NT2/D1 (cell line): ENCODE measurements around the gene MGAT5B.
A peak's percentile ranks its signal among the peaks of the same experiment; 100 is the strongest.

ENCODE experiments used
- DNase-seq: peaks from one replicate; pipeline ENCODE4 v3.0.0-alpha.2; 2011; ENCODE audit warnings: low read depth, low spot score
- H3K27me3 ChIP-seq: 2 replicates; pipeline ENCODE4 v1.6.0; 2011; ENCODE audit warnings: mild to moderate bottlenecking; ENCODE audit not compliant: insufficient read length, insufficient read depth
- H3K36me3 ChIP-seq: 2 replicates; pipeline ENCODE4 v1.6.1; 2011; ENCODE audit warnings: mild to moderate bottlenecking, low read length, mixed read lengths; ENCODE audit not compliant: insufficient read depth, insufficient read length
- H3K4me1 ChIP-seq: 2 replicates; pipeline ENCODE4 v1.5.1; 2011; ENCODE audit not compliant: insufficient read depth, insufficient read length
- H3K4me3 ChIP-seq: 2 replicates; pipeline ENCODE4 v1.5.1; 2011; ENCODE audit warnings: low read depth; ENCODE audit not compliant: insufficient read length
- H3K9ac ChIP-seq: 2 replicates; pipeline ENCODE4 v1.6.0; 2011; ENCODE audit warnings: low read depth; ENCODE audit not compliant: insufficient read length
- H3K9me3 ChIP-seq: 2 replicates; pipeline ENCODE4 v1.5.1; 2011; ENCODE audit warnings: mild to moderate bottlenecking, low read length; ENCODE audit not compliant: insufficient read depth
- SUZ12 ChIP-seq: IDR thresholded peaks from 2 replicates; pipeline ENCODE4 v1.6.1; 2011; ENCODE audit not compliant: insufficient read length, insufficient read depth; ENCODE audit errors: extremely low read depth
- YY1 ChIP-seq: IDR thresholded peaks from 2 replicates; pipeline ENCODE4 v1.6.1; 2011; ENCODE audit not compliant: insufficient read length, insufficient read depth
- ZNF274 ChIP-seq: IDR thresholded peaks from 2 replicates; pipeline ENCODE4 v1.6.1; 2011; ENCODE audit warnings: mild to moderate bottlenecking, low read depth, low read length

MGAT5B gene

DNA sequence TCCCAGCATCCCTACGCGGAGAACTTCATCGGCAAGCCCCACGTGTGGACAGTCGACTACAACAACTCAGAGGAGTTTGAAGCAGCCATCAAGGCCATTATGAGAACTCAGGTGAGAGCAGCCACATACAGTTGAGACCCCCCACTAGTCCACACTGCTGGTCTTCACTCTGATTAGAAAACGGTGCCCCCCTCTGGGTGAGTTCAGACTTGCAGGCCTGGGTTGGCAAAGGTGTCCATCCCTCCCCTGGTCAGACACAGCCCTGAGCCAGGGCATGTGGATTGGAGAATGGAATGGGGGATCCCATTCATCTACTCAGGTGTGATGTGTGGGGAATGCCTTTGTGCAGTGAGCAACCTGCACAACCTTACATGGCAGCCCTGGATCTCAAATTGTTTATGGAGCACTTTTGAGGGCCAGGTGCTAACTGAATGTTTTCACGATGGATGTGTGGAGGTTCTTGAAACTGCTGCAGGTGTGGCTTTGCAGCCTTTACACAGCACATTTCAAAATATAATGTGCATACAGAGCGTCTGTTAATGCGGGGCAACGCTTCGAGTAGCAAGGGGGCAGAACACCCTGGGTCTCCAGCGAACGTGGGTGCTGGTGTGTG lies 72.6 kb downstream of the MGAT5B start:
- Histone ChIP-seq H3K27me3 (no peaks in the 10 kb centered on the region), H3K4me1 (peaks cover 11% of the 10 kb centered on the region), H3K4me3 (no peak overlapping the region), H3K9ac (no peak overlapping the region), H3K36me3 (peaks cover 21% of the 10 kb centered on the region), H3K9me3 (no peaks in the 10 kb centered on the region)
- DNase-seq, result peak; percentile 18
- TF ChIP-seq YY1 (no peak), SUZ12 (no peak), ZNF274 (no peak)

DNA sequence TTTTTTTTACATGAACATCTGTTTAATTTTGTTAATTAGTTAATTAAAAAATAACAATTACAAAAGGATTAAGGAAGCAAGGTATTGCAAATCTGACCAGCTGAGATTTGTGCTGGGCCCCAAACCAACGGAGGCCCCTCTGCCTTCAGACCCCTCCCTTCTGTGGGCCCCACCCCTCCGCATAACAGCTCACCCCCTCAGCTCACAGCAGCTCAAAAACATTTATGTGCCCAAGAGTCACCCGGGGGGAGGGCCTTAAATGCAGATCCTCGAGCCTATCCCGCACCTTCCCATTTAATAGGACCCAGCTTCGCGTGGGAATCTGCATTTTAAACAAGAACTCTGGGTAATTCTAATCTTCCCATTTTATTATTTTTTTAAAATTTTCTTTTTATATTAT lies 75.0 kb downstream of the MGAT5B start:
- no peak overlapping the region for H3K9ac ChIP-seq
- H3K27me3 ChIP-seq, result no peaks in the 10 kb centered on the region
- DNase-seq, result no peak
- H3K9me3 ChIP-seq, result no peaks in the 10 kb centered on the region
- H3K4me3 ChIP-seq, result no peak overlapping the region
- peaks cover 24% of the 10 kb centered on the region for H3K36me3 ChIP-seq
- no peak for TF ChIP-seq ZNF274
- TF ChIP-seq SUZ12, result no peak
- no peak for TF ChIP-seq YY1
- H3K4me1 ChIP-seq, result peaks cover 14% of the 10 kb centered on the region

DNA sequence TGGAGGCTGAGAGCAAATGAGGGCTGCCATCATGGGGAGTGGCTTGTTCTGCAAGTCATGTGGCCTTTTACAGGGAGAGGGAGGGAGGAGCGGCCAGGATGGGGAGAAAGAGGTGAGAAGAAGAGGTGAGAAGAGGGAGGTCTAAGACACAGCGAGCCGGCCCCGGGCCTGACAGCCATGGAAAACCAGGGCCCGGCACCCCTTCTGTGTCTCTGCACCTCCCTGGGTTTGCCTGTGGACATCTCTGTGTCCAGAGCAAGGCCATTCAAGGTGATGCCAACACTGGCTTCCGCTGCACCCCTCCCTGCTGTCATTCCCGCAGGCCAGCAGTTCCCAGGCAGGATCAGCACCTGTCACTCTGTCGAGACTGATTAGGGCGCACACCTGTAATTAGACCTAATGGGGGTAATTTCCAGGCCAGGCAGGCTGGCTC lies 75.6 kb downstream of the MGAT5B start:
- H3K36me3 ChIP-seq, result peaks cover 23% of the 10 kb centered on the region
- TF ChIP-seq ZNF274, result no peak
- no peak for TF ChIP-seq YY1
- no peak for TF ChIP-seq SUZ12
- peaks cover 14% of the 10 kb centered on the region for H3K4me1 ChIP-seq
- DNase-seq, result no peak
- no peaks in the 10 kb centered on the region for H3K9me3 ChIP-seq
- no peak overlapping the region for H3K4me3 ChIP-seq
- H3K27me3 ChIP-seq, result no peaks in the 10 kb centered on the region
- H3K9ac ChIP-seq, result no peak overlapping the region

DNA sequence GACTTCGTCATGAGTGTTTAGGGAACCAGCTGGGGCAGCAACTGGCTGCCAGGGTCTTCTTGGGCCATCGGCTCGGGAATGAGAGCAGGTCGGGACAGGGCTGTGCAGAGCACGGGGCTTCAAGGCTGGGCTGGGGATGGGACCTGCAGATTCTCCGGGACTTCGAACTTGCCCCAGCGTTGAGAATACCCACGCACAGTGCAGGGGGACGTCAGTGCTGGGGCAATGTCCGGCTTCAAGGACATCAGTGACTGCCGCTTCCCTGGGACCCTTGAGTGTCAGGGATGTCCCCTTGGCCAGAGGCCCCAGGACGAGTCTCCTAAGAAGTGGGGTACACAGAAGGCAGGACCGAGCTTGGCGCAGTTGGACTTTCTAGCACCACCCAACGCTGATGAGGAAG lies 76.3 kb downstream of the MGAT5B start:
- H3K9me3 ChIP-seq, result no peaks in the 10 kb centered on the region
- H3K36me3 ChIP-seq, result peaks cover 27% of the 10 kb centered on the region
- no peak for DNase-seq
- TF ChIP-seq SUZ12, result no peak
- TF ChIP-seq YY1, result no peak
- no peak for TF ChIP-seq ZNF274
- H3K9ac ChIP-seq, result no peak overlapping the region
- no peak overlapping the region for H3K4me3 ChIP-seq
- H3K27me3 ChIP-seq, result no peaks in the 10 kb centered on the region
- peaks cover 14% of the 10 kb centered on the region for H3K4me1 ChIP-seq

DNA sequence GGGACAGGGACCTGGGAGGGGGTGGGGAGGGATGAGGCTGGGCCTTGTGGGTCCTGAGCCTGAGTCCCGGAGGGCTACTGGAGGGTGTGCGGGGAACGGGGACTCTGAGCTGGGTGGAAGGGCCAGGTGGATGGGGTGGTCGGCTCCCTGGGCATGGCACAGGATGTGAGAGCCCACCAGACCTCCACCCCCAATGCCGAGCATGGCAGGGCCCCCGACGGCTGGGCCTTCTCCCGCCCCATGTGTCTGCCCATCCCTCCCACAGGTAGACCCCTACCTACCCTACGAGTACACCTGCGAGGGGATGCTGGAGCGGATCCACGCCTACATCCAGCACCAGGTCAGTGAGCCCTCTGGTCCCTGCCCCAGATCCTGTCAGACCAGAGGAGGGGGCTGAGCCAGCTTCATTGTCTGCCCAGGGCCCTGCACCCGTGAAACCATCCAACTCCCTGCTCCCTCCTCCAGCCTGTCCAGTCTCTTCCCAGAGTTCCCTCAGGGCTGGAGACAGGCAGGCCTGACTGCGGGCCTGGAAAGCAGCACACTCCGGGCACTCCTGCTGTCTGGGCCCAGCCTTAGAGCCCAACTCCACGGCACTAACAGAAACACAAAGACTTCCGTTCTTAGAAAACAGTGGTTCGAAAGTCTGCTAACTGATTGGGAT lies 78.0 kb downstream of the MGAT5B start:
- Histone ChIP-seq H3K4me1 (peaks cover 17% of the 10 kb centered on the region), H3K9me3 (no peaks in the 10 kb centered on the region), H3K27me3 (no peaks in the 10 kb centered on the region), H3K36me3 (peaks cover 18% of the 10 kb centered on the region), H3K4me3 (no peak overlapping the region), H3K9ac (peak overlapping the region; percentile 42)
- DNase-seq, result no peak
- TF ChIP-seq SUZ12, result no peak
- no peak for TF ChIP-seq YY1
- TF ChIP-seq ZNF274, result no peak

DNA sequence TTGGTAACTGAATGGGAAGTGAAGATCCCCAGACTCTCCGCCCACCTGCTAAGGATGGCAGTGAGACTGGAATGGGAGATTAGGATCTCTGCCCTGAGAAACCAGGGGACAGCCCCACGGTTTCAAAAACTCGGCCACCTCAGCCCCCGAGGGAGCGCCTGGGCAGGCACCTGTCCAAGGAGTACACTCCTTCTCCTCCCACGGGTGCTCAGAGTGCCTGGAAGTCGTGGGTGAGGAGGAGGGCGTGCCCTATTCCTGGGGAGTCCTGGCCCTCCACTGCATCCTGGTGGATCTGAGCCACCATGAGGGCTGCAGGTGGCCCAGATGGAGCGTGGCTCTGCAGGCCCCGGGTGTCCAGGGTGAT lies 78.5 kb downstream of the MGAT5B start:
- TF ChIP-seq YY1, result no peak
- TF ChIP-seq SUZ12, result no peak
- TF ChIP-seq ZNF274, result no peak
- H3K4me3 ChIP-seq, result no peak overlapping the region
- no peak for DNase-seq
- H3K36me3 ChIP-seq, result peaks cover 17% of the 10 kb centered on the region
- no peaks in the 10 kb centered on the region for H3K9me3 ChIP-seq
- H3K27me3 ChIP-seq, result no peaks in the 10 kb centered on the region
- H3K9ac ChIP-seq, result peak overlapping the region; percentile 42
- H3K4me1 ChIP-seq, result peaks cover 17% of the 10 kb centered on the region

DNA sequence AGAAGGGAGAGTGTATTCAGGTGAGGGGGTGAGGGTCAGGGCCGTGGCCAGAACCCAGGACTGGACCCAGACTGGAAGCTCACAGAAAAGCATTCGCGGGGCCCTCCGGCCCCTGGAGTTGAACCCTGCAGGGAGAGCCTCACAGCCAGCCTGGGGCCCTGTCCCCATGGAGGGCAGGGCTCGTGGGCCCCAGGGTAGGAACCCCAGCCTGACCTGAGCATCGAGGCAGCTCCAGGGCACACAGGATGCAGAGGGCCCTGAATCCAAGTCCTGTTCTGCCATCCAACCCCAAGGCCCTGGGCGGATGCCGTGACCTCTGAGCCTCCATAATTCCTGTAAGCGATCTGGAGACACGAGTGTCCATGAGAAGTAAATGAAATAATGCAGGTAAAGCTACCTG lies 79.1 kb downstream of the MGAT5B start:
- Histone ChIP-seq H3K4me3 (no peak overlapping the region), H3K9me3 (no peaks in the 10 kb centered on the region), H3K36me3 (peaks cover 17% of the 10 kb centered on the region), H3K27me3 (no peaks in the 10 kb centered on the region), H3K4me1 (peaks cover 17% of the 10 kb centered on the region), H3K9ac (peak overlapping the region; percentile 18)
- no peak for DNase-seq
- TF ChIP-seq SUZ12 (no peak), YY1 (no peak), ZNF274 (no peak)
